Lower leg skin (tissue), 4 donors: ENCODE data around the gene ABCF2. TPM values are rescaled to one million over a fixed set of nuclear protein-coding genes. Genes with fewer than 3 reads are reported as not detected.

Experiments
- DNase-seq, 2 donors: peaks; one replicate each; pipeline ENCODE4 v3.0.0-alpha.2; 2019; ENCODE audit warnings: low spot score in 2 of 2
- H3K4me3 ChIP-seq: fragments of 200-600 bp; sonication (generic); 2 replicates; pipeline ENCODE4 v1.5.1; 2017; ENCODE audit warnings: mild to moderate bottlenecking, low read depth; ENCODE audit not compliant: poor library complexity, severe bottlenecking
- CTCF ChIP-seq, 3 donors: fragments of 450-650 bp; IDR thresholded peaks; one replicate each; pipeline ENCODE4 v1.5.1; 2016; ENCODE audit warnings: antibody characterized with exemption in 3 of 3, mild to moderate bottlenecking in 3 of 3, moderate library complexity in 2 of 3
- POLR2A ChIP-seq, 2 donors: fragments of 450-650 bp; IDR thresholded peaks; one replicate each; pipeline ENCODE4 v1.6.1; 2016 to 2017; ENCODE audit warnings: antibody characterized with exemption in 2 of 2, mild to moderate bottlenecking in 1 of 2, moderate library complexity in 1 of 2
- WGBS, 2 donors: methylation state at CpG; one replicate each; pipeline ENCODE4 v1.1.5; 2018; 5-methylcytosine and 5-hydroxymethylcytosine counted together
- intact Hi-C: fragments of 100-400 bp; cut with DNase I; formaldehyde crosslinking; loops from one replicate; pipeline ENCODE4 v1.15.0; 2023; ENCODE audit warnings: low total_unique reads
- total RNA-seq, 4 donors: library from RNA; depleted of rRNA; stranded (reverse); fragments of >200 nt; gene quantifications; one replicate each; pipeline ENCODE4 v1.1.0, GENCODE V29; 2016

ABCF2 gene
- total RNA-seq, 4 donors from 2014 or later, result 16.4 to 267 (median 29.1) TPM

- intact Hi-C loops, result no loop called here
- TF ChIP-seq POLR2A (IDR thresholded peaks at IDR 0.05), result no peak
- TF ChIP-seq CTCF (IDR thresholded peaks at IDR 0.05), result no peak
- no peak for DNase-seq
- no peak overlapping the region for H3K4me3 ChIP-seq
- 28 to 35% methylated on average over 10 of the region's 10 CpGs for WGBS, 2 donors
Observed at GRCh38 chr7:151261529-151261928, 34.5 kb upstream of the ABCF2 start.

- intact Hi-C loops, result no loop called here
- TF ChIP-seq CTCF (IDR thresholded peaks at IDR 0.05) (no peak), POLR2A (IDR thresholded peaks at IDR 0.05) (no peak)
- 77 to 80% methylated on average over 7 to 8 of the region's 8 CpGs for WGBS, 2 donors
- no peak for DNase-seq
- H3K4me3 ChIP-seq, result no peak overlapping the region
Observed at GRCh38 chr7:151260883-151261282, 33.9 kb upstream of the ABCF2 start.

GRCh38 chr7:151260471-151260870 is 33.5 kb upstream of the ABCF2 start:
- WGBS, 2 donors, result 91 to 93% methylated on average over 11 of the region's 11 CpGs
- DNase-seq, result no peak
- intact Hi-C loops, result no loop called here
- no peak for TF ChIP-seq POLR2A (IDR thresholded peaks at IDR 0.05)
- no peak for TF ChIP-seq CTCF (IDR thresholded peaks at IDR 0.05)
- no peak overlapping the region for H3K4me3 ChIP-seq

- no peak for DNase-seq
- TF ChIP-seq CTCF (IDR thresholded peaks at IDR 0.05), result no peak
- TF ChIP-seq POLR2A (IDR thresholded peaks at IDR 0.05), result no peak
- no peak overlapping the region for H3K4me3 ChIP-seq
- WGBS, 2 donors, result 98% methylated on average over 7 of the region's 7 CpGs
- intact Hi-C loops, result no loop called here
Observed at GRCh38 chr7:151257990-151258389, 31.0 kb upstream of the ABCF2 start.

- WGBS, 2 donors, result 50 to 55% methylated on average over 16 of the region's 16 CpGs
- intact Hi-C loops, result no loop called here
- DNase-seq, result no peak
Observed at GRCh38 chr7:151256410-151257045, 29.5 kb upstream of the ABCF2 start.

More at GRCh38 chr7:151256410-151257045, 29.5 kb upstream of the ABCF2 start:
- H3K4me3 ChIP-seq, result no peak overlapping the region
- TF ChIP-seq CTCF (IDR thresholded peaks at IDR 0.05), result no peak
- no peak for TF ChIP-seq POLR2A (IDR thresholded peaks at IDR 0.05)
